ENCODE data around the gene BTBD16.

The BTBD16 gene

DNA sequence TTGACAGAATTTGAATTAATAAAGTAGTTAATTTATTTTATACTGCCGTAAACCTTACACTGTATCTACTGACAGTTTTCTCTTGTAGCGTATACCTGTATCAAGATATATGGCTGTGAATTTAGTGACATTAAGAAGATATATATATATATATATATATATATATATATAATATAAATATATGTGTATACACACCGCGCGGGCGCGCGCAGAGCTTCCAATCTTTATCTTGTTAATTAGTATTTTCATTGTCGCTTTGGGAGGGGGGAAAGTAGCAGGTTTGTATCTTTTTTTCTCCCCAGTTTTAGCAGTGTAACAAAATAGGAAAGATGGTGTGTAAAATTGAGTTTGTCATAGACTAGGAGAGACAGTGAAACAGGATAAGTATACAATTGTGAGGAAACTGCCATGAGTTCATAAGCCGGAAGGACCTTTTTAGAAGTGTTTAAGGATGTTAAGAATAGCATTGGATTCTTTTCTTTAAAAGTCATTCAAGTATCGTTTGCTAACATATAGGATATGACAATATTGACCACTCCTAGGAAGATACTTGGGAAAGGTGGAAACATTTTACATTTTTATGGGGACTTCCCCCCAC is 105.4 kb downstream of the BTBD16 start:
- no peak for DNase-seq

DNA sequence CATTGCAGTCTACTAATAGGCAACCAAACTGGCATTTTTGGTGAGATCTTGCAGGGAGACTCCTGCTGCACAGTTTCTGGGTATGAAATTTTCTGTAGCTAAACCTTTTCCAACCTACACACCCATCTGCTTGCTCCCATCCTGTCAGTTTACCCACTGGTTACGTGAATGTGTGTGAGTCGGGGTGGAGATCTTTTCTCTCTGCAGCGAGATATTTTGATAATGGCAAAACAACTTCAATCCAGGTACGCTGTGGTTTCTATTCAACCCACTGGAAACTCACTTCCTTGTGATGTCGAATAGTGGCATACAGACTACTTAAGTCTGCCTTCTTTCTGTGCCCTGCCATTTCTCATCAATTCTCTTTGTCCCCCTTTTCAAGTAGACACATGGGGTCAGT is 107.9 kb downstream of the BTBD16 start:
- DNase-seq: no peak

DNA sequence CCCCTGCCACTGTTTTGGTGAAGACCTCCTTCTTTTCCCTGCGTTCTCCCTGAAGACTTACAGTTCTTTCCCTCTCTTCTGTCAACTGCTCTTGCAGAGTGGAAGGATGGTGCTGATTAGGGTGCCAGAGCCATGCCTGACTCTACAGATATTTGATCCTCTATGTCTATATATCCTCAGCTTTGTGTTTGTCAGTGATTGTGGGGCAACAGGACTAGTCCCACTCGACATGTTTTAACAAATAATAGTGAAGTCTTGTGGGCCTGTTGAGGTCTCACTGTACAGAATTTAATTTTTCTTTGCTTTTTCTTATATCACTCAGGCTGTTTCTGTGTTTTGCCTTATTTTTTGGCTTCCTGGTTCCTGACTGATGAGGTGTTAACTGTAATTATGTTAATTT is 108.4 kb downstream of the BTBD16 start:
- DNase-seq: no peak

DNA sequence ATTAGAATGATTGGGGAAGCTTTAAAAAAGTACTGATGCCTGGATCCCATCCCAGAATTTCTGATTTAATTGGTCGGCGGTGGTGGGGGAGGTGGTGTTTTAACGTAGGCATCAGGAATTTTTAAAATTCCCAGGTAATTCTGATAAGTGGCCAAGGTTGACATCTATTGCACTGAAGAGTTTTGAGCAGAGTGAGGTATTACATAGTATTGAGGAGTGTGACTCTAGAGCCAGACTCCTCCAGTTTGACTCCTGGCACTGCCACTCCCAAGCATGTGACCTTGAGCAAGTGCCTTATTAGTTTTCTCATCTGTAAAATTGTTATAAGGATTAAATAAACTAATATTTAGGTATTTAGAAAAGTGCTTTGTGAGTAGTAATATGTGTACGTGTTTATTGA is 109.6 kb downstream of the BTBD16 start:
- no peak for DNase-seq

DNA sequence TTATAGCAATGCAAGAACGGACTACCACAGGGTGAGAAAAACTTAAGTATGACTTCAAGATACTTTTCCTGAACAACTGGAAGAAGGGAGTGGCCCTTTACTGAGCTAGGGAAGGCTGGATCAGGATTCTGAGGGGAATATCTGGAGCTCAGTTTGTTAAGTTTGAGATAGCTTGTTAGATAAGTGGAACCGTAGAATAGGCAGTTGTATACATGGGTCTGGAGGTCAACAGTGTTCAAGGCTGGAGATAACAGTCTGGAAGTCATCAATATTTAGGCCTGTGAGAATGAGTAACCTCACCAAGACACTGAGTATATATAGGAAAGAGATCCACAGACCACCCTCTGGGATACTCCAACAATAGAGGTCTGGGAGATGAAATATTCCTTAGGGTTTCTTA is 110.6 kb downstream of the BTBD16 start:
- no peak for DNase-seq

DNA sequence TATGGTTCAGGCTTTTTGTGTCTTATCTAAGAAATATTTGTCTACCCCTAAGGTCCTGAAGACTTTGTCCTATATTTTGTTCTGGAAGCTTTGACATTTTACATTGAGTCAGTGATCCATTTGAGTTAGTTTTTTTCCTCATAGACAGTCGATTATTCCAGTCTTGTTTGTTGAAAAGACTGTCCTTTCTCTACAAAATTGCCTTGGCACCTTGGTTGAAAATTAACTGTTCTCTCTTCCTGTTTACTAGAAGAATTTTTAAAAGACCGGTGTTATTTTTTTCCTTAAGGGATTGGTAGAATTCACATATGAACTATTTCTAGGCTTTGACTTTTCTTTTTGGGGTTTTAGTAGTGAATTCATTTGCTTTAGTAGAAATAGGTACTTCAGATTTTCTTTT is 115.4 kb downstream of the BTBD16 start:
- DNase-seq: no peak

DNA sequence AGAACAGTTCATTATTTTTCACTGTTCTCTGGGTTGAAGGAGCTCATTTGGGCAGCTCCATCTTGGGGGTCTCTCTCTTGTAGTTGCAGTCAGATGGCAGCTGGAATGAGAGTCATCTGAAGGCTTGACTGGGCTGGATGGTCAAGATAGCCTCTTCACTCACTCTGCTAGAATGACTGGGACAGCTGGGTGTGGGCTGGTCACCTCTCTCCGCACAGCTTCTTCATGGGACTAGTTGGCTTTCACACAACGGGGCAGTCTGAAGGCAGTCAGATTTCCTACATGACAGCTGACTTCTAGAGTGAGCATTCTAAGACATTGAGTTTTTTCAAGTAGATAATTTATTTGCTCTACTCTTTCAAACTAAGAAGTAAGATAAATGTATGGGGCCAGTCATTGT is 116.5 kb downstream of the BTBD16 start:
- DNase-seq: no peak

Measured in CD4-positive, alpha-beta T cell treated with Interleukin-1 beta for 1 hour (primary cell).